Measurements from ENCODE around the gene NTRK1.

- TF ChIP-seq CTCF (IDR thresholded peaks at IDR 0.05) (no peak), POLR2A (IDR thresholded peaks at IDR 0.05) (no peak)
These were observed 48.3 kb downstream of the NTRK1 start for GRCh38 chr1:156908955-156909354.
